ENCODE data around the gene ZNF214.

- TF ChIP-seq CTCF (IDR thresholded peaks at IDR 0.05; ENCODE audit: low read length): no peak
- TF ChIP-seq EZH2 (IDR thresholded peaks at IDR 0.05; ENCODE audit: borderline replicate concordance, low read length): no peak
Observed at GRCh38 chr11:7021318-7021717, 1.2 kb upstream of the ZNF214 start.

All from OCI-LY1 (cell line).